GM06990 (cell line): ENCODE results near the gene MACROH2A1.

Experiments used
- DNase-seq: peaks from one replicate; pipeline ENCODE4 v3.0.0-alpha.2; 2011; ENCODE audit not compliant: insufficient read length; ENCODE audit errors: extremely low read depth
- H3K27me3 ChIP-seq: replicated peaks from 2 replicates; pipeline ENCODE4 v1.6.0; 2011; ENCODE audit warnings: low read length; ENCODE audit not compliant: control insufficient read depth, insufficient read depth
- H3K36me3 ChIP-seq: 2 replicates; pipeline ENCODE4 v1.5.1; 2011; ENCODE audit warnings: low read length; ENCODE audit not compliant: control insufficient read depth, insufficient read depth
- H3K4me3 ChIP-seq: replicated peaks from 2 replicates; pipeline ENCODE4 v1.5.1; 2011; ENCODE audit warnings: low read depth, mild to moderate bottlenecking, control low read depth, low read length
- TF ChIP-seq, protein P1 (sequence below): IDR thresholded peaks from 2 replicates; pipeline ENCODE4 v1.5.1; 2011; ENCODE audit warnings: low read length, control low read depth, mild to moderate bottlenecking, inconsistent platforms; ENCODE audit not compliant: insufficient read depth, poor library complexity, severe bottlenecking

MACROH2A1 gene

DNA sequence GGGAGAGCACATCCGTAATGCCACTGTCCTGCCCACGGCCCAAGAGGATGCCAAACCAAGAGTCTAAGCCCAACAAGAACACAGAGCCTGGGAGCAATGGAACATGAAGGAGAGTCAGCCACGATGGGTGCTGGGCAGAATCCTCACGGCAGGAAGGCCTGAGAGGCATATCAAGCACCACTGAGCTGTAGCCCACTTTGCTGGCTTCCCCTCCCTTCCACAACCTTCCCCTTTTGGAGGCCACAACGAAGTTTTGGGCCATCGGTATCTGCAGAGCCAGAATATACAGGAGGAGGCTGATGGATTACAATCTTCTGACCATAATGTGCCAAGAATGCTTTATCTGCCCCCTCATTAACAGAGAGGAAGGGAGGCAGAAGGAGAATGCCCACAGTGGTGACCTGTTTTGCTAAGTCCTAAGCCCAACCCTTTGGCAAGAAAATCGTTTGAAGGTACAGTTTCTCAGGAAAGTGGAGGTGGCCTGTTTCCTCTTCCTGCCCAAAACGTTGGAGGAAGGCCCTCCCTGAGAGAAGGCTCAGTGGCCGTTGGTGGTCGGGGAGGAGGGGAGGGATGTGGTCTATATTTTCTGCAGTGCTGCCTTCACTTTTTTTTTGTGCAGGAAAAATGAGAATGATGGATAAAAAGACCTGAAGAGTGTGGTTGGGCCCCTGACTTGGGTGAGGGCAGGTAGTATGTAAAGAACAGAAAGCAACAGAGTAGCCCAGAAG is 26.2 kb downstream of the MACROH2A1 start:
- no peak for DNase-seq
- peaks cover 42% of the 10 kb centered on the region for H3K36me3 ChIP-seq
- no peak overlapping the region for H3K4me3 ChIP-seq
- no peaks in the 10 kb centered on the region for H3K27me3 ChIP-seq
- TF ChIP-seq, protein P1, sequence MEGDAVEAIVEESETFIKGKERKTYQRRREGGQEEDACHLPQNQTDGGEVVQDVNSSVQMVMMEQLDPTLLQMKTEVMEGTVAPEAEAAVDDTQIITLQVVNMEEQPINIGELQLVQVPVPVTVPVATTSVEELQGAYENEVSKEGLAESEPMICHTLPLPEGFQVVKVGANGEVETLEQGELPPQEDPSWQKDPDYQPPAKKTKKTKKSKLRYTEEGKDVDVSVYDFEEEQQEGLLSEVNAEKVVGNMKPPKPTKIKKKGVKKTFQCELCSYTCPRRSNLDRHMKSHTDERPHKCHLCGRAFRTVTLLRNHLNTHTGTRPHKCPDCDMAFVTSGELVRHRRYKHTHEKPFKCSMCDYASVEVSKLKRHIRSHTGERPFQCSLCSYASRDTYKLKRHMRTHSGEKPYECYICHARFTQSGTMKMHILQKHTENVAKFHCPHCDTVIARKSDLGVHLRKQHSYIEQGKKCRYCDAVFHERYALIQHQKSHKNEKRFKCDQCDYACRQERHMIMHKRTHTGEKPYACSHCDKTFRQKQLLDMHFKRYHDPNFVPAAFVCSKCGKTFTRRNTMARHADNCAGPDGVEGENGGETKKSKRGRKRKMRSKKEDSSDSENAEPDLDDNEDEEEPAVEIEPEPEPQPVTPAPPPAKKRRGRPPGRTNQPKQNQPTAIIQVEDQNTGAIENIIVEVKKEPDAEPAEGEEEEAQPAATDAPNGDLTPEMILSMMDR: no peak

DNA sequence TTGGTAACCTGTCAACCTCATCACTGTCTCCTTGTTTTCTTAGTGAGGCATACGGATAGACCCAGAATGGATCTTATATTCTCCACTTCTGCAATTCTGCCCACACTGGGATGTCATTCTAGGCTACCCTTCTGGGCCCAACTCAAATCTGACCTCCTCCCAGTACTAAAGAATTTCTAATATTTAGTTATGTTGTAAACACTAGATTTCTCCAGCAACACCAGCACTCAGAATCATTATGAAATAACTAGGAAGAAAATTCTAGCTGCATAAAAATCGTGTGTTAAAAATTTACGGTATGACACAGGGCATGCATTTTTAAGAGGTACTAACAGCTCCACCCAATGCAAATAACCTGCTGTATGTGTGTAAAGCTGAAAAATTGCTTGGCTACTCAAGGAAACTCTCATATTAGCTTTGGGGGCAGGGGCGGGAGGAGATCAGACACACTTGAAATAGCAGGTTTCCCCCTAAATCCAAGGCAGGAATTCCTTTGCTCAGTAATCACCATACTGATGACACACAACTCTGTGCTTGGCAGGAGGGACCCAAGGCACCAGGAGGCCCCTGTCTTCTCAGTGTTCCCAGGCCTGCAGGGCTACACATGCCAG is 27.3 kb downstream of the MACROH2A1 start:
- no peak for DNase-seq
- Histone ChIP-seq H3K27me3 (no peaks in the 10 kb centered on the region), H3K36me3 (peaks cover 43% of the 10 kb centered on the region), H3K4me3 (no peak overlapping the region)
- TF ChIP-seq, protein P1: no peak

DNA sequence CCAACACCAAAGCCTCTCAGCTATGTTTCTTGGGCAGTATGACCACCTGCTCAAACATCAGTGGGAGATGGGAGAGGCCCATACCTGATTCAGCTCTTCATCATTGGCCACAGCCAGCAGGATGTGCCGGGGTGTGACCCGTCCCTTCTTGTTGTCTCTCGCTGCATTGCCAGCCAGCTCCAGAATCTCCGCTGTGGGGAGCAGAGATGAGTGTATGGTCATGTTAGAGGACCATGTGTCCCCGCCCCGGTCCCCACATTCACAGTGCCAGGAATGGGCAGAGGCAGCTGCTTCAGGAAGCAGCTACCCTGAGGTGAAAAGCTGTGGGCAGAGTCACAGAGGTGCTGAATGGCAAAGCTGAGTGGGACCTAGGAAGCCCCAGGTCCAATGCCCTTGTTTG is 29.1 kb downstream of the MACROH2A1 start:
- DNase-seq: no peak
- TF ChIP-seq, protein P1: no peak
- H3K27me3 ChIP-seq: no peaks in the 10 kb centered on the region
- no peak overlapping the region for H3K4me3 ChIP-seq
- peaks cover 36% of the 10 kb centered on the region for H3K36me3 ChIP-seq

- H3K36me3 ChIP-seq: peaks cover 27% of the 10 kb centered on the region
- H3K27me3 ChIP-seq: no peaks in the 10 kb centered on the region
- no peak for DNase-seq
- TF ChIP-seq, protein P1: no peak
- H3K4me3 ChIP-seq: no peak overlapping the region
Observed at GRCh38 chr5:135367554-135367953, 31.5 kb downstream of the MACROH2A1 start.

- no peaks in the 10 kb centered on the region for H3K27me3 ChIP-seq
- TF ChIP-seq, protein P1: no peak
- no peak for DNase-seq
- H3K36me3 ChIP-seq: peaks cover 23% of the 10 kb centered on the region
- no peak overlapping the region for H3K4me3 ChIP-seq
Observed at GRCh38 chr5:135367076-135367475, 32.0 kb downstream of the MACROH2A1 start.
